Glutamatergic neuron (in vitro differentiated cells): Measurements from ENCODE around the gene HTR3D. TPM values are rescaled to one million over a fixed set of nuclear protein-coding genes. Genes with fewer than 3 reads are reported as not detected.

Experiments used
- DNase-seq: peaks from one replicate; pipeline ENCODE4 v3.0.0; 2022
- H3K27ac Mint-ChIP-seq: one replicate; pipeline ENCODE4 v1.8.0; 2020; ENCODE audit warnings: mild to moderate bottlenecking, mixed read lengths, inconsistent platforms; ENCODE audit not compliant: unreplicated experiment
- H3K27me3 Mint-ChIP-seq: one replicate; pipeline ENCODE4 v1.8.0; 2020; ENCODE audit warnings: mild to moderate bottlenecking, moderate library complexity, mixed read lengths, inconsistent platforms; ENCODE audit not compliant: unreplicated experiment
- H3K36me3 Mint-ChIP-seq: one replicate; pipeline ENCODE4 v1.8.0; 2020; ENCODE audit warnings: mild to moderate bottlenecking, mixed read lengths, inconsistent platforms; ENCODE audit not compliant: unreplicated experiment
- H3K4me1 Mint-ChIP-seq: one replicate; pipeline ENCODE4 v1.8.0; 2020; ENCODE audit warnings: mild to moderate bottlenecking, low read depth, mixed read lengths, inconsistent platforms; ENCODE audit not compliant: unreplicated experiment
- H3K4me3 Mint-ChIP-seq: one replicate; pipeline ENCODE4 v1.8.0; 2020; ENCODE audit warnings: mild to moderate bottlenecking, mixed read lengths, inconsistent platforms; ENCODE audit not compliant: unreplicated experiment
- H3K9me3 Mint-ChIP-seq: one replicate; pipeline ENCODE4 v1.8.0; 2020; ENCODE audit warnings: mild to moderate bottlenecking, moderate library complexity, mixed read lengths, inconsistent platforms; ENCODE audit not compliant: unreplicated experiment
- total RNA-seq: library from RNA; stranded (reverse); fragmentation: NEBNext Ultra II Directional; extraction: Animal tissue kit (Norgen Biotek cat#: 25700); gene quantifications from one replicate; pipeline ENCODE4 v1.2.1, GENCODE V29; 2021; ENCODE audit not compliant: unreplicated experiment
- TF ChIP-seq, protein P1 (sequence below): fragments of 200-600 bp; sonication (generic); IDR thresholded peaks from one replicate; pipeline ENCODE4 v1.5.0; 2021; ENCODE audit not compliant: partially characterized antibody, unreplicated experiment

The HTR3D gene
- total RNA-seq, 1 donor from 2014 or later: not detected

DNA sequence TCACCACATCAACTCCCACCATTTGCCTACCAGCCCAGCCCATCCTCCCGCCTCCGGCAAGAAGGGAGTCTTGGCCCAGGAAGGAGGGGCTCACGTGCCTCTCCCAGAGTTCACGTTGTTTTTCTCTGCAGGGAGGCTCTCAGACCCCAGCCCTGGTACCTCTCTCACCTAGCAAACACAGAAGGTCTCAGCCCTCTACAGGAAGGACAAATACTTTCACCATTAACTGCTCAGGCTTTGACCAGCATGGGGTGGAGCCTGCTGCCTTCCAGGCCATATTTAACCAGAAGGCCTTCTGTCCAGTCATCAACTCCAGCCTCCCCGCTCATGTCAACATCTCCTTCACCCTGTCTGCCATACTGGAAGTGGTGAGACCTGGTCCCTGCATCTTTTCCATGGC is 46.3 kb downstream of the HTR3D start:
- H3K27ac Mint-ChIP-seq: no peak overlapping the region
- TF ChIP-seq, protein P1, sequence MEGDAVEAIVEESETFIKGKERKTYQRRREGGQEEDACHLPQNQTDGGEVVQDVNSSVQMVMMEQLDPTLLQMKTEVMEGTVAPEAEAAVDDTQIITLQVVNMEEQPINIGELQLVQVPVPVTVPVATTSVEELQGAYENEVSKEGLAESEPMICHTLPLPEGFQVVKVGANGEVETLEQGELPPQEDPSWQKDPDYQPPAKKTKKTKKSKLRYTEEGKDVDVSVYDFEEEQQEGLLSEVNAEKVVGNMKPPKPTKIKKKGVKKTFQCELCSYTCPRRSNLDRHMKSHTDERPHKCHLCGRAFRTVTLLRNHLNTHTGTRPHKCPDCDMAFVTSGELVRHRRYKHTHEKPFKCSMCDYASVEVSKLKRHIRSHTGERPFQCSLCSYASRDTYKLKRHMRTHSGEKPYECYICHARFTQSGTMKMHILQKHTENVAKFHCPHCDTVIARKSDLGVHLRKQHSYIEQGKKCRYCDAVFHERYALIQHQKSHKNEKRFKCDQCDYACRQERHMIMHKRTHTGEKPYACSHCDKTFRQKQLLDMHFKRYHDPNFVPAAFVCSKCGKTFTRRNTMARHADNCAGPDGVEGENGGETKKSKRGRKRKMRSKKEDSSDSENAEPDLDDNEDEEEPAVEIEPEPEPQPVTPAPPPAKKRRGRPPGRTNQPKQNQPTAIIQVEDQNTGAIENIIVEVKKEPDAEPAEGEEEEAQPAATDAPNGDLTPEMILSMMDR: no peak
- no peak for DNase-seq
- H3K9me3 Mint-ChIP-seq: peaks cover 2% of the 10 kb centered on the region
- H3K27me3 Mint-ChIP-seq: peaks cover 2% of the 10 kb centered on the region
- H3K36me3 Mint-ChIP-seq: no peaks in the 10 kb centered on the region
- no peak overlapping the region for H3K4me3 Mint-ChIP-seq
- no peaks in the 10 kb centered on the region for H3K4me1 Mint-ChIP-seq

DNA sequence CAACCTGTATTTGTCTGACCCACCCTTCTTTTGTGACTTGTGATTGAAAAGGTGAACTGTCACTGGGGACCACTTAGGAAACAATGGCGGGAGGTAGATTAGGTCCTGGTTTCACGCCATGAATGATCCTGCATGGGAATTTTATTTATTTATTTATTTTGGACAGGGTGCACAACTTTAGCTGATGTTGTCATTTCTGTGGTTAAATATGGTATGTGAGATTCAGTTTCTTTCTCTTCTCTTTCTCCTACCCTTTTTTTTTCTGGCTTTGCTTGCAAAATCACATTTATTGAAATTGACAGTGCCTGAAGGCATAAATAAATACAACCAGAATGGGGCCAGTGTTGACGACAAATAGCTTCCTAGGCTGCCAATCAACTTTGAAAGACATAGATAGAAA is 47.3 kb downstream of the HTR3D start:
- Mint-ChIP-seq H3K4me1 (no peaks in the 10 kb centered on the region), H3K27me3 (no peaks in the 10 kb centered on the region), H3K4me3 (no peak overlapping the region), H3K36me3 (no peaks in the 10 kb centered on the region), H3K9me3 (peaks cover 2% of the 10 kb centered on the region), H3K27ac (no peak overlapping the region)
- TF ChIP-seq, protein P1: no peak
- no peak for DNase-seq

DNA sequence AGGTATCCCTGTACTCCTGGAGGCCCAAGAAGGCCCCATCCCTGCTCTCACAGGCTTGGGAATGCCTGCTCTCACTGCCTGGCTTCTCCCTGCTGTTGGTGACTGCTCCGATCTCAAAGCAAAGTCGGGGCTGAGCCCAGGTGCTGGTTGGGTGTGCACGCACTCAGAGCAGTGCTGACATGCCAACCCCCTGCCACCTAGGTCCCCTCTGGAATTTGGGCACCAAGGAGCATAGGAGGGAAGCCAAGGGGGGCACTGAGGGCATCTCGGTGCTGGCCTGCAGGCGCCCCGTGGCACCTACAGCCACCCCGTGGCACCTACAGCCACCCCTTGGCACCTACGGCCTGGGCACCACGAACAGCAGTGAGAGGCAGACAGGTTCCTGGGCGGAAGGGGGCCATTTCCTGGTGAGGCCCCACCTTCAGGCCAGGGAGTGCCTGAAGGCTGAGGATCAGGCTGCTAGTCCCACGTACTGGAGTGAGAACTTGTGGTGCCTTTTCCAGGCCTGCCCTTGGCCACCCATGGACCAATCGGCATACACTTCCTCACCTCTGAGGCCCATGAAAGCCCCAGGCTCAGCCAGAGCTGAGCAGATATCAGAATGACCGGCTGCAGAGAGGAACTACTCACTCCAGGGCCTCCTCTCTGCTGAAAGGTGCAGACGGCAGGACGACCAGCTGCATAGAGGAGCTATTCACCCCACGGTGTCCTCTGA is 49.7 kb downstream of the HTR3D start:
- TF ChIP-seq, protein P1: no peak
- H3K4me3 Mint-ChIP-seq: no peak overlapping the region
- no peak overlapping the region for H3K27ac Mint-ChIP-seq
- peaks cover 4% of the 10 kb centered on the region for H3K9me3 Mint-ChIP-seq
- no peak for DNase-seq
- no peaks in the 10 kb centered on the region for H3K27me3 Mint-ChIP-seq
- H3K4me1 Mint-ChIP-seq: no peaks in the 10 kb centered on the region
- H3K36me3 Mint-ChIP-seq: no peaks in the 10 kb centered on the region

DNA sequence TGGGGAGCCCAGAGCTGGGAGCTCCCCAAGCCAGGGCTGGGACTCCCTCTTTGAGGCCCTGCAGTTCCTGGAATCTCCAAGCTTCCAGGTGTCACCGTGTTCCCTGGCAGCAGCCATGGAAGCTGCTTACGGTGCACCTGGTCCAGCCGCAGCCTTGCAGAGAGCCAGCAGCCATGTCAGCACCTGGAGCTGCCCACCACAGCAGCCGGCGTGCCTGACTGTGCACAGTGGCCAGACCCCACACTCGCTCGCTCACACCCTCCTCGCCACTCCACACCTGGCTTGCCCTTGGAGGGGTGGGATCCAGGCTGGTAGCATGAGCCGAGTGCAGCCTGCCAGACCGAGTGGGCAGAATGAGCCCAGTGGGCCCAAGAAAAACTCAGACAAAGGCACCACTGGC is 50.5 kb downstream of the HTR3D start:
- H3K4me1 Mint-ChIP-seq: no peaks in the 10 kb centered on the region
- H3K27me3 Mint-ChIP-seq: no peaks in the 10 kb centered on the region
- H3K27ac Mint-ChIP-seq: no peak overlapping the region
- no peak overlapping the region for H3K4me3 Mint-ChIP-seq
- TF ChIP-seq, protein P1: no peak
- H3K9me3 Mint-ChIP-seq: peaks cover 4% of the 10 kb centered on the region
- no peaks in the 10 kb centered on the region for H3K36me3 Mint-ChIP-seq
- DNase-seq: no peak

GRCh38 chr3:184082465-184082864 is 50.9 kb downstream of the HTR3D start:
- Mint-ChIP-seq H3K27me3 (no peaks in the 10 kb centered on the region), H3K27ac (no peak overlapping the region), H3K36me3 (no peaks in the 10 kb centered on the region), H3K4me1 (no peaks in the 10 kb centered on the region), H3K4me3 (no peak overlapping the region), H3K9me3 (peaks cover 4% of the 10 kb centered on the region)
- TF ChIP-seq, protein P1: no peak
- DNase-seq: no peak
